ENCODE measurements around the gene UGT2B28. TPM values are rescaled to one million over a fixed set of nuclear protein-coding genes. Genes with fewer than 3 reads are reported as not detected.
"Not testable (repeated sequence)": the region's sequence is repeated elsewhere in the genome, so short reads cannot be mapped to it uniquely, and the experiment has no call there.

UGT2B28 gene
- total and polyA plus RNA-seq, 12 donors: not detected

GRCh38 chr4:69322055-69322454 is 41.8 kb downstream of the UGT2B28 start:
- Histone ChIP-seq H3K4me3 (no peak overlapping the region), H3K27ac (no peak overlapping the region), H3K4me1 (no peaks in the 10 kb centered on the region), H3K27me3 (no peaks in the 10 kb centered on the region), H3K36me3 (no peaks in the 10 kb centered on the region), H3K9me3 (no peaks in the 10 kb centered on the region)
- intact Hi-C loops (cut with DNase I): loop anchor here in 2 of 10 donors (5.0 to 10.0 kb wide), 2 partner anchors 290 to 293 kb away; no protein-coding TSS in a partner anchor
- no peak for TF ChIP-seq CTCF (IDR thresholded peaks at IDR 0.05)
- 58 to 61% methylated on average over 2 of the region's 2 CpGs for WGBS, 2 donors
- DNase-seq (no peak), ATAC-seq (no peak)

- Histone ChIP-seq H3K36me3 (no peaks in the 10 kb centered on the region), H3K9me3 (no peaks in the 10 kb centered on the region), H3K27ac (no peak overlapping the region), H3K4me3 (no peak overlapping the region), H3K4me1 (no peaks in the 10 kb centered on the region), H3K27me3 (no peaks in the 10 kb centered on the region)
- 68 to 80% methylated on average over 2 of the region's 2 CpGs for WGBS, 2 donors
- DNase-seq: no peak
- ATAC-seq: no peak
- intact Hi-C loops (cut with DNase I): loop anchor here in 2 of 10 donors (5.0 to 10.0 kb wide), 2 partner anchors 289 to 292 kb away; no protein-coding TSS in a partner anchor
- no peak for TF ChIP-seq CTCF (IDR thresholded peaks at IDR 0.05)
These were observed 43.0 kb downstream of the UGT2B28 start for GRCh38 chr4:69323284-69323683.

- no peak for DNase-seq
- Histone ChIP-seq H3K4me3 (no peak overlapping the region), H3K36me3 (no peaks in the 10 kb centered on the region), H3K4me1 (no peaks in the 10 kb centered on the region), H3K9me3 (peaks cover 0 to 16% (median 6%) of the 10 kb centered on the region in 11 donors), H3K27ac (no peak overlapping the region), H3K27me3 (no peaks in the 10 kb centered on the region)
- WGBS, 2 donors: 77 to 79% methylated on average over 4 of the region's 4 CpGs
- no peak for TF ChIP-seq CTCF (IDR thresholded peaks at IDR 0.05)
- intact Hi-C loops (cut with DNase I): no loop called here
- ATAC-seq: no peak
These were observed 50.2 kb downstream of the UGT2B28 start for GRCh38 chr4:69330345-69331047.

- not testable (repeated sequence) for ATAC-seq
These were observed 51.0 kb downstream of the UGT2B28 start for GRCh38 chr4:69331304-69331703.

GRCh38 chr4:69335485-69335884 is 55.2 kb downstream of the UGT2B28 start:
- ATAC-seq; H3K4me3 ChIP-seq; intact Hi-C loops (cut with DNase I); H3K4me1 ChIP-seq; DNase-seq; H3K27ac ChIP-seq; H3K36me3 ChIP-seq; H3K27me3 ChIP-seq: not testable (repeated sequence)
- H3K9me3 ChIP-seq: peaks cover 0 to 16% (median 6%) of the 10 kb centered on the region in 11 donors

More at GRCh38 chr4:69331304-69331703, 51.0 kb downstream of the UGT2B28 start:
- peaks cover 0 to 16% (median 6%) of the 10 kb centered on the region in 11 donors for H3K9me3 ChIP-seq
- 81 to 87% methylated on average over 2 of the region's 2 CpGs for WGBS, 2 donors
- H3K4me1 ChIP-seq; H3K27ac ChIP-seq; DNase-seq; intact Hi-C loops (cut with DNase I); H3K36me3 ChIP-seq; H3K27me3 ChIP-seq; H3K4me3 ChIP-seq: not testable (repeated sequence)

- H3K36me3 ChIP-seq; H3K27me3 ChIP-seq; ATAC-seq; H3K4me1 ChIP-seq; DNase-seq; intact Hi-C loops (cut with DNase I); H3K9me3 ChIP-seq; H3K4me3 ChIP-seq; H3K27ac ChIP-seq: not testable (repeated sequence)
- 77 to 79% methylated on average over 2 of the region's 2 CpGs for WGBS, 2 donors
These were observed 62.8 kb downstream of the UGT2B28 start for GRCh38 chr4:69343114-69343513.

GRCh38 chr4:69343558-69344420 is 63.5 kb downstream of the UGT2B28 start:
- intact Hi-C loops (cut with DNase I); H3K9me3 ChIP-seq; ATAC-seq; H3K4me1 ChIP-seq; H3K27me3 ChIP-seq; H3K27ac ChIP-seq; H3K36me3 ChIP-seq; H3K4me3 ChIP-seq; DNase-seq: not testable (repeated sequence)
- 31 to 32% methylated on average over 8 of the region's 8 CpGs for WGBS, 2 donors
